IPS-20b (cell line): ENCODE data around the gene ITGAL.
"Not testable (repeated sequence)": the region's sequence is repeated elsewhere in the genome, so short reads cannot be mapped to it uniquely, and the experiment has no call there.

Experiments
- H3K27ac ChIP-seq: one replicate; pipeline ENCODE4 v1.5.1; 2013; ENCODE audit warnings: low read length
- H3K27me3 ChIP-seq: 2 replicates; pipeline ENCODE4 v1.6.1; 2013; ENCODE audit warnings: mild to moderate bottlenecking, low read length, inconsistent platforms; ENCODE audit not compliant: insufficient read depth
- H3K36me3 ChIP-seq: 2 replicates; pipeline ENCODE4 v1.6.1; 2013; ENCODE audit warnings: low read depth, mild to moderate bottlenecking, inconsistent platforms, low read length, moderate library complexity; ENCODE audit not compliant: insufficient read depth
- H3K4me1 ChIP-seq: 2 replicates; pipeline ENCODE4 v1.6.1; 2013; ENCODE audit warnings: mild to moderate bottlenecking, control low read depth, inconsistent platforms, low read length, moderate library complexity; ENCODE audit not compliant: insufficient read depth
- H3K4me3 ChIP-seq: 2 replicates; pipeline ENCODE4 v1.5.1; 2013; ENCODE audit warnings: mild to moderate bottlenecking, low read length, inconsistent platforms
- H3K9ac ChIP-seq: 2 replicates; pipeline ENCODE4 v1.6.1; 2013; ENCODE audit warnings: low read depth, mild to moderate bottlenecking, inconsistent platforms, low read length, moderate library complexity
- H3K9me3 ChIP-seq: 2 replicates; pipeline ENCODE4 v1.6.1; 2013; ENCODE audit warnings: mild to moderate bottlenecking, low read depth, low read length, inconsistent platforms; ENCODE audit not compliant: insufficient read depth

The ITGAL gene

DNA sequence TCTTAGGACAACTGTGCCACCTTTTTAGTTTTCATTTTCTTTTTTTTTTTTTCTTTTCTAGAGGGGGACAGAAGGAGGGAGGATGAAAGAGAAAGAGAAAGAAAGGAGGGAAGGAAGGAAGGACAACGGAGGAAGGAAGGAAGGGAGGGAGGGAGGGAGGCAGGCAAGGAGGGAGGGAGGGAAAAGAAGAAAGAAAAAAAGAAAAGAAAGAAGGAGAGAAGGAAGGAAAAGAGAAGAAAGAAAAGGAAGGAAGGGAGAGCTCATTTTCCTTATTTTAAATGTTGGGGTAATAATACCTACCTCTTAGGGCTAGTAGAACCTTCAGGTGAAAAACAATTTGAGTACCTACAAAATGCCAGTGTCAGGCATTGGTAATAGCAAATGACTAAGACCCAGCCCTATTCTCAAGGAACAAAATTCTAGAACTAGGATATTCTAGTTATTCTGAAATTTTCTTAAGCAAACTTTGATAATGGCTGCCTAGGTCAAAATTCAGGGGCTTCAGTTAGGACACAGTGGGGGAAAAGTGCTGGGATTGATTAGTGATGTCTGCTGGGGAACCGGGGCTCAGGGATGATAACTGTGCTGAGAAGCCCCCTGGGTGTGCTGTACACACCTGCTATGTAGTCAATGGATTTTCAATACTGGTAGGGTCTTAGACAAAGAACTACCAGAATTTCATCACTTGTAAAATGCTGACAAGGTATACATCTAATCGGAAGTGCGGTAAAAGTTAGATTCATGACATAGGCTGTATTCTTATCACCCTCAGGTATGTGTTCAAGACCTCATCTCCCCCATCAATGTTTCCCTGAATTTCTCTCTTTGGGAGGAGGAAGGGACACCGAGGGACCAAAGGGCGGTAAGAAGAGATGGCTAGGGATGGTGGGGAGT lies 31.1 kb downstream of the ITGAL start:
- Histone ChIP-seq H3K27me3 (no peaks in the 10 kb centered on the region), H3K4me3 (no peak overlapping the region), H3K27ac (no peak overlapping the region), H3K4me1 (no peaks in the 10 kb centered on the region), H3K9ac (no peak overlapping the region), H3K9me3 (no peaks in the 10 kb centered on the region), H3K36me3 (no peaks in the 10 kb centered on the region)

DNA sequence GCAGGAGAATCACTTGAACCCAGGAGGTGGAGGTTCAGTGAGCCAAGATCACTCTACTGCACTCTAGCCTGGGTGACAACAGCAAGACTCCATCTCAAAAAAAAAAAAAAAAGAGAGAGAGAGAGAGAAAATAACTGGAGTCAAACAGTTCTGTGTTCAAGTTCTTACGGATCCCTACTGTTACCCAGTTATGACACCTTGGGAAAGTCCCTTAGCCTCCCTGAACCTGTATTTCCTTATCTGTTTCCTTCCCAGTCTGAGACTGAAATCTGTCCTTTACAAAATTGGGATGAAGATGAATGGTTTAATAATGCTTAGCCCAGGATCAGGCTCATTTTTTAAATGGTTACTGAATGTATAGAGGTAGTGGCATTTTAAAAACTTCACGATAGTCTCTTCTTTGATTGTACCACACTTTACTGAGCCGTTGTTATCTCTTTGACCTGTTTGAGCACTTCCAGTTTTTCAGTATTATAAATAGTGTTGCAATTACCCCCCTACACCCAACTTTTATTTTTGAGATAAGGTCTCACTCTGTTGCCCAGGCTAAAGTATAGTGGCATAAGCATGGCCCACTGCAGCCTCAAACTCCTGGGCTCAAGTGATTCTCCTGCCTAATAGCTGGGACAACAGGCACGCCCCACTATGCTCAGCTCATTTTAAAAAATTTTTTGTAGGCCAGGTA lies 36.7 kb downstream of the ITGAL start:
- Histone ChIP-seq H3K4me3 (no peak overlapping the region), H3K9ac (no peak overlapping the region), H3K4me1 (no peaks in the 10 kb centered on the region), H3K27me3 (no peaks in the 10 kb centered on the region; the same call in 1 of the 2 replicates), H3K9me3 (no peaks in the 10 kb centered on the region), H3K27ac (no peak overlapping the region), H3K36me3 (no peaks in the 10 kb centered on the region)

DNA sequence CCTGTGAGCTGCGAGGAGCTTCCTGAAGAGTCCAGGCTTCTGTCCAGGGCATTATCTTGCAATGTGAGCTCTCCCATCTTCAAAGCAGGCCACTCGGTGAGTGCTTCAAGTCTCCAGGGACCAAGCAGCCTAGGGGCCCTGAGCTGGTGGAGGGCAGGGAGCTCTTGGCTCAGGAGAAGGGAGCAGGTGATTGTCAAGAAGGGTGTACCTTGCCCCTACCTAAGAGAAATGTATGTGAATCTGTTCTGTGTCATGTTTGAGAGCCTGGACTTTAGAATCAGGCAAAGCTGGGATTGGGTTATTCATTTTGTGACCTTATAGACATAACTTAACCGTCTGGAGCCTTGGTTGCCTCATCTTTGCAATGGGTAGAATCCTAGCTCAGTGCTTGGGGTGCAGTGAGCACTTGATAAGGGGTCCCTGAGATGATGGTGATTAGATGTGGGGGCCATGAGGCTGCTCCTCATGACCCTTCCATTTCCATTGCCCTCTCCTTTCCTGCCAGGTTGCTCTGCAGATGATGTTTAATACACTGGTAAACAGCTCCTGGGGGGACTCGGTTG lies 37.9 kb downstream of the ITGAL start:
- H3K4me3 ChIP-seq = no peak overlapping the region
- H3K9me3 ChIP-seq = no peaks in the 10 kb centered on the region
- H3K27ac ChIP-seq = no peak overlapping the region
- H3K4me1 ChIP-seq = no peaks in the 10 kb centered on the region
- H3K27me3 ChIP-seq = no peaks in the 10 kb centered on the region; the same call in 1 of the 2 replicates
- no peak overlapping the region for H3K9ac ChIP-seq
- no peaks in the 10 kb centered on the region for H3K36me3 ChIP-seq

DNA sequence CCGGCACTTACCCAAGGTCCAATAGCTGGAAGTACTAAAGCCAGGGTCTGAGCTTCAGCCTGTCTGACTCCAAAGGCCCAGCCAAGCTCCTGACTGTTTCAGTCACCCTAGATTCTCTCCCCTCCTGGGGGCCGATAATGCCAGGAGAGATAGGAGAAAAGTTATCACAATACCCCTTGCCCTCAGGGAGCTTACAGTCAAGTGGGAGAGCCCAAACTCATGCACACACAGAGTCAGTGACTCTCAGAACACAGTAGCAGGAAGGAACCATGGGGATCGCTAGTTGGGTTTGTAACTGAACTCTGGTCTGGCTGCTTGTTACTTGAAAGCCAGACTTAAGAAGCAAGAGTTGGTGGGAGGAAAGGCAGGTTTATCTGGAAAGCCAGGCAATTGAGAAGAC lies 39.0 kb downstream of the ITGAL start:
- Histone ChIP-seq H3K36me3 (no peaks in the 10 kb centered on the region), H3K27ac (no peak overlapping the region), H3K9me3 (no peaks in the 10 kb centered on the region), H3K27me3 (no peaks in the 10 kb centered on the region; the same call in 1 of the 2 replicates), H3K9ac (no peak overlapping the region), H3K4me1 (no peaks in the 10 kb centered on the region), H3K4me3 (no peak overlapping the region)

DNA sequence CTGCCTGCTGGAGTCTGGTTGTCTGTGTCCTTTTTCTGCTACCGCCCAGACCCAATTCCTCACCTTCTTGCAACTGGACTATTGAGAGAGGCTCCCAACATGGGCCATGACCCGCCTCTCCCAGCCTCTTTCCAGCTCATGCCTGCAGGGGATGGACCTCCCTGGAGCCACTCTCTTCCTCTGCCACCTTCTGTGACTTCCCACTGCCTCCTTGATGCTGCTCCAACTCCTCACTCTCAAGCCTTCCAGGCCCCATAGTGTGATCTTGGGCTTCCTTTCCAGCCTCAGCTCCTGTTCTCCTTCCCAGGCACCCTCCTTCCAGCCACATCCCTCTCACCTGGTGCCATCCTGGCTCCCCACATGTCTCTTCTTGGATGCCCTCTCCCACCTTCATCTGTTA lies 42.7 kb downstream of the ITGAL start:
- Histone ChIP-seq H3K4me1 (no peaks in the 10 kb centered on the region), H3K9ac (no peak overlapping the region), H3K27ac (no peak overlapping the region), H3K4me3 (no peak overlapping the region), H3K27me3 (no peaks in the 10 kb centered on the region; the same call in 1 of the 2 replicates), H3K36me3 (no peaks in the 10 kb centered on the region), H3K9me3 (no peaks in the 10 kb centered on the region)

DNA sequence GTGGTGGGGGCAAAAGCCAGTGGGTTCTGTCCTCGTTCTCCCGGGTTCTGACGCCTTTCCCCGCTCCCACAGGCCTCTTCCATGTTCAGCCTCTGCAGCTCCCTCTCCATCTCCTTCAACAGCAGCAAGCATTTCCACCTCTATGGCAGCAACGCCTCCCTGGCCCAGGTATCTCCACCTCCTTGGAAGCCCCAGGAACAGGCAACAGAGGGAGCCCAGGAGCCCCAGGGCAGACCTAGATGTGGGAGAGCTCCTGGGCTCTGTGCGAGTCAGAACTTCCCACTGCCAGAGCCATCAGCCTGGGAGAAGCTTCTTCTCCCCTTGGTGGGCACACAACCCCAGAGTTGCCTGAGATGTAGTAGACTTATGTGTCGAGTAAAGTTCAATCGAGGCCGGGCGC lies 46.0 kb downstream of the ITGAL start:
- Histone ChIP-seq H3K27me3 (no peaks in the 10 kb centered on the region), H3K9me3 (no peaks in the 10 kb centered on the region), H3K36me3 (no peaks in the 10 kb centered on the region), H3K27ac (no peak overlapping the region), H3K4me1 (no peaks in the 10 kb centered on the region), H3K4me3 (no peak overlapping the region), H3K9ac (no peak overlapping the region)

DNA sequence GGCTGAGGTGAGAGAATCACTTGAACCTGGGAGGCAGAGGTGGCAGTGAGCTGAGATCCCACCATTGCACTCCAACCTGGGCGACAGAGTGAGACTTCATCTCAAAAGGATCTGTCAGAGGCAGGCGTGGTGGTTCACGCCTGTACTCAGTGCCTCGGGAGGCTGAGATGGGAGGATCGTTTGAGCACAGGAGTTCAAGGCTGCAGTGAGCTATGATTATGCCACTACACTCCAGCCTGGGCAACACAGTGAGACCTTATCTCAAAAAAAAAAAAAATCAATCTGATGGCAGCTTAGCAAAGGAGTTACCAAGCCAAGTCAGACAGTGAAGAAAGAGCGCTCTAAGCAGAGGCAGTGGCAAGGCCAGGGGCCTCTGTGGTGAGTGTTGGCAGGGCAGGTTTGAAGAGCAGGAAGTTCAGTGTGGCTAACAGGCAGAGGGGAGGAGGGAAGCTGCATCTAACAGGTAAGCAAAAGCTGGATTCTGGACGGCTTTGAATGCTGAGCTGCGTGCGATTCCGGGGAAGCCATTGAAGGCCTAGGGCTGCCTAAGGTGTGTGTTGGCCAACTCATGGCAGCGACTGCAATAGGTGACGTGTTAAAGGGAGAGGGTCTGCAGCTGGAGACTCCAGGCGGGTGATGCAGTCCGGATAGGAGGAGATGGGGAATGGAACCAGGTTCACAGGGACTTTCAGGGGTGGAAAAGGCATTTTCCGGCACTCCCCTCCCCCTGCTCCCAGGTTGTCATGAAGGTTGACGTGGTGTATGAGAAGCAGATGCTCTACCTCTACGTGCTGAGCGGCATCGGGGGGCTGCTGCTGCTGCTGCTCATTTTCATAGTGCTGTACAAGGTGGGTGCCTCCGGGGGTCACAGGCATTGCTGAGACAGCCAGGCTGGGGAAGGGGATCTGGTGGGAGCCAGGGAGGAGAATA lies 46.8 kb downstream of the ITGAL start:
- Histone ChIP-seq H3K4me3 (no peak overlapping the region), H3K9me3 (no peaks in the 10 kb centered on the region), H3K27me3 (no peaks in the 10 kb centered on the region), H3K4me1 (no peaks in the 10 kb centered on the region), H3K27ac (no peak overlapping the region), H3K36me3 (no peaks in the 10 kb centered on the region), H3K9ac (no peak overlapping the region)

DNA sequence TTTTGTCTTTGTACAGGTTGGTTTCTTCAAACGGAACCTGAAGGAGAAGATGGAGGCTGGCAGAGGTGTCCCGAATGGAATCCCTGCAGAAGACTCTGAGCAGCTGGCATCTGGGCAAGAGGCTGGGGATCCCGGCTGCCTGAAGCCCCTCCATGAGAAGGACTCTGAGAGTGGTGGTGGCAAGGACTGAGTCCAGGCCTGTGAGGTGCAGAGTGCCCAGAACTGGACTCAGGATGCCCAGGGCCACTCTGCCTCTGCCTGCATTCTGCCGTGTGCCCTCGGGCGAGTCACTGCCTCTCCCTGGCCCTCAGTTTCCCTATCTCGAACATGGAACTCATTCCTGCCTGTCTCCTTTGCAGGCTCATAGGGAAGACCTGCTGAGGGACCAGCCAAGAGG lies 48.9 kb downstream of the ITGAL start:
- Histone ChIP-seq H3K9me3 (no peaks in the 10 kb centered on the region), H3K36me3 (peaks cover 5% of the 10 kb centered on the region; the same call in 1 of the 2 replicates), H3K27ac (no peak overlapping the region), H3K4me3 (no peak overlapping the region), H3K4me1 (no peaks in the 10 kb centered on the region), H3K27me3 (no peaks in the 10 kb centered on the region), H3K9ac (no peak overlapping the region)

DNA sequence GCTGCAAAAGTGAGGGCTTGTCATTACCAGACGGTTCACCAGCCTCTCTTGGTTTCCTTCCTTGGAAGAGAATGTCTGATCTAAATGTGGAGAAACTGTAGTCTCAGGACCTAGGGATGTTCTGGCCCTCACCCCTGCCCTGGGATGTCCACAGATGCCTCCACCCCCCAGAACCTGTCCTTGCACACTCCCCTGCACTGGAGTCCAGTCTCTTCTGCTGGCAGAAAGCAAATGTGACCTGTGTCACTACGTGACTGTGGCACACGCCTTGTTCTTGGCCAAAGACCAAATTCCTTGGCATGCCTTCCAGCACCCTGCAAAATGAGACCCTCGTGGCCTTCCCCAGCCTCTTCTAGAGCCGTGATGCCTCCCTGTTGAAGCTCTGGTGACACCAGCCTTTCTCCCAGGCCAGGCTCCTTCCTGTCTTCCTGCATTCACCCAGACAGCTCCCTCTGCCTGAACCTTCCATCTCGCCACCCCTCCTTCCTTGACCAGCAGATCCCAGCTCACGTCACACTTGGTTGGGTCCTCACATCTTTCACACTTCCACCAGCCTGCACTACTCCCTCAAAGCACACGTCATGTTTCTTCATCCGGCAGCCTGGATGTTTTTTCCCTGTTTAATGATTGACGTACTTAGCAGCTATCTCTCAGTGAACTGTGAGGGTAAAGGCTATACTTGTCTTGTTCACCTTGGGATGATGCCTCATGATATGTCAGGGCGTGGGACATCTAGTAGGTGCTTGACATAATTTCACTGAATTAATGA lies 49.5 kb downstream of the ITGAL start:
- Histone ChIP-seq H3K4me1 (no peaks in the 10 kb centered on the region), H3K27me3 (no peaks in the 10 kb centered on the region), H3K27ac (no peak overlapping the region), H3K4me3 (no peak overlapping the region), H3K9me3 (no peaks in the 10 kb centered on the region), H3K36me3 (peaks cover 5% of the 10 kb centered on the region; the same call in 1 of the 2 replicates), H3K9ac (no peak overlapping the region)

DNA sequence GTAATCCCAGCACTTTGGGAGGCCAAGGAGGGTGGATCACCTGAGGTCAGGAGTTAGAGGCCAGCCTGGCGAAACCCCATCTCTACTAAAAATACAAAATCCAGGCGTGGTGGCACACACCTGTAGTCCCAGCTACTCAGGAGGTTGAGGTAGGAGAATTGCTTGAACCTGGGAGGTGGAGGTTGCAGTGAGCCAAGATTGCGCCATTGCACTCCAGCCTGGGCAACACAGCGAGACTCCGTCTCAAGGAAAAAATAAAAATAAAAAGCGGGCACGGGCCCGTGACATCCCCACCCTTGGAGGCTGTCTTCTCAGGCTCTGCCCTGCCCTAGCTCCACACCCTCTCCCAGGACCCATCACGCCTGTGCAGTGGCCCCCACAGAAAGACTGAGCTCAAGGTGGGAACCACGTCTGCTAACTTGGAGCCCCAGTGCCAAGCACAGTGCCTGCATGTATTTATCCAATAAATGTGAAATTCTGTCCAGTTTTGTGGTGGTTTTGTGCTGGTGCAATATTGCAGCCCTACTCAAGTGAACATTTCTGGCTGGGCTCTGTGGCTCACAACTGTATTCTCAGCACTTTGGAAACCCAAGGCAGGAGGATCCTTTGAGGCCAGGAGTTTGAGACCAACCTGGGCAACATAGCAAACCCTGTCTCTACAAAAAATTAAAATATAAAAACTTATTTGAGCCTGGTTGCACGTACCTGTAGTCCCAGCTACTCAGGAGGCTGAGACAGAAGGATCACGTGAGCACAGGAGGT lies 50.3 kb downstream of the ITGAL start:
- not testable (repeated sequence) for H3K27ac ChIP-seq, H3K4me3 ChIP-seq

More for the DNA sequence above, 50.3 kb downstream of the ITGAL start:
- not testable (repeated sequence) for H3K27me3 ChIP-seq, H3K9ac ChIP-seq, H3K36me3 ChIP-seq, H3K9me3 ChIP-seq, H3K4me1 ChIP-seq
